DND-41 (cell line): ENCODE data around the gene VPS37C.

Experiments used
- ATAC-seq: fragments of 200-7000 bp; cut with Tn5 transposase; 3 replicates; pipeline ENCODE4 v1.9.1; 2021; ENCODE audit warnings: low read depth; ENCODE audit not compliant: insufficient read depth
- DNase-seq: peaks from one replicate; pipeline ENCODE4 v3.0.0-alpha.2; 2020
- H2AFZ ChIP-seq: 2 replicates; pipeline ENCODE4 v1.6.0; 2012; ENCODE audit warnings: low read depth, low read length
- H3K27ac ChIP-seq: 2 replicates; pipeline ENCODE4 v1.5.1; 2012; ENCODE audit warnings: low read length, inconsistent platforms
- H3K27me3 ChIP-seq: fragments of 200-600 bp; sonication (generic); 2 replicates; pipeline ENCODE4 v1.6.0; 2012; ENCODE audit warnings: low read length, mild to moderate bottlenecking, inconsistent platforms; ENCODE audit not compliant: insufficient read depth, poor library complexity
- H3K36me3 ChIP-seq: 2 replicates; pipeline ENCODE4 v1.5.1; 2012; ENCODE audit warnings: low read length, inconsistent platforms; ENCODE audit not compliant: insufficient read depth
- H3K4me1 ChIP-seq: 2 replicates; pipeline ENCODE4 v1.5.1; 2012; ENCODE audit warnings: mild to moderate bottlenecking, low read length; ENCODE audit not compliant: insufficient read depth
- H3K4me2 ChIP-seq: 2 replicates; pipeline ENCODE4 v1.6.0; 2012; ENCODE audit warnings: mild to moderate bottlenecking, moderate library complexity, low read length, inconsistent platforms; ENCODE audit not compliant: insufficient read depth
- H3K4me3 ChIP-seq, 2 experiments: fragments of 200-600 bp in 1 of 2; shearing (Covaris generic) in 1 of 2; 2 replicates each; pipeline ENCODE4 v1.5.1; 2012 to 2016; ENCODE audit warnings: inconsistent platforms in 2 of 2, low read length in 2 of 2, mild to moderate bottlenecking in 2 of 2, low read depth in 1 of 2, moderate library complexity in 1 of 2
- H3K79me2 ChIP-seq: 2 replicates; pipeline ENCODE4 v1.6.0; 2012; ENCODE audit warnings: low read length, inconsistent platforms; ENCODE audit not compliant: insufficient read depth
- H3K9ac ChIP-seq: 2 replicates; pipeline ENCODE4 v1.6.0; 2012; ENCODE audit warnings: low read depth, mild to moderate bottlenecking, inconsistent platforms, low read length, moderate library complexity
- H3K9me3 ChIP-seq: 2 replicates; pipeline ENCODE4 v1.5.1; 2012; ENCODE audit warnings: low read length, moderate library complexity, mild to moderate bottlenecking, inconsistent platforms; ENCODE audit not compliant: insufficient read depth, severe bottlenecking
- H4K20me1 ChIP-seq: 2 replicates; pipeline ENCODE4 v1.6.0; 2012; ENCODE audit warnings: low read length; ENCODE audit not compliant: insufficient read depth
- CTCF ChIP-seq: IDR thresholded peaks from 2 replicates; pipeline ENCODE4 v1.5.1; 2012; ENCODE audit warnings: borderline replicate concordance, low read length, moderate library complexity, mild to moderate bottlenecking; ENCODE audit not compliant: poor library complexity, severe bottlenecking; ENCODE audit errors: extremely low read depth
- EZH2 ChIP-seq: IDR thresholded peaks from 3 replicates; pipeline ENCODE4 v1.6.1; 2012; ENCODE audit warnings: borderline replicate concordance, low read depth, mild to moderate bottlenecking, moderate library complexity, low read length, inconsistent platforms; ENCODE audit not compliant: severe bottlenecking

VPS37C gene

DNA sequence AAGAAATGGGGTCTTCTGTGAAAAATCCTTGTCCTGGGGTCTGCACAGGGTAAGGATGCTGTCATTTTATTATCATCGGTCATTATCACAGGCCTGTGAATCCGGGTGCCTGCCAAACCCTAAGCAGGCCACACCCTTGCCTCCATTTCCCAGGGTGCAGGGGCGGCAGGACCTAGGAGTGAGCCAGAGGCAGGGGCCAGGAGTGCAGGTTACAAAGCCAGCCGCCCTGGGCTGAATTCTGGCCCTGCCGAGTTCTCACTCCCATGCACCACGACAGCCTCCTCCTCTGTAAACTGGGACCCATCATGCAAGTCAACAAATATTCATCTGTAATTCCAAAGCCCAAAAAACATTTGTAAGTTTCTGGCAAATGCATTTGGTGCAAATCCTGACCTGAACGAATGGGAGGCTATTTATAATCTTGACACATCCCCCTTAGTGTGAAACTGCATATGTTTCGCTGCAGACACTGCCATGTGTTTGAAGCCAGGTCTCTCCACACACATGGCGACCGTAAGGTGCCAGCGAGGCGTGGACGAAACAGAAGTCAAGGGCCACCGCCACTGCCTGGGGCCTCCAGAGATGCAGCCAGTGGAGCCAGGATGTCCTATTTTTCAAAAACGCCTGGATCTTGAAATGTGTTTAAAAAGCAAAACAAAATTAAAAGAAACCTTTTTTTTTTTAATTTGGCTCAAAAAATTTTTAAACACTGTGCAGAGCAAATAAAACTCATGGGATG, 52.2 kb downstream of the VPS37C start:
- Histone ChIP-seq H3K9me3 (no peaks in the 10 kb centered on the region), H3K79me2 (no peaks in the 10 kb centered on the region), H3K4me3 (no peak overlapping the region), H3K4me1 (no peaks in the 10 kb centered on the region), H2AFZ (no peak overlapping the region), H3K9ac (no peak overlapping the region), H3K27me3 (no peaks in the 10 kb centered on the region), H4K20me1 (no peaks in the 10 kb centered on the region), H3K27ac (no peak overlapping the region), H3K36me3 (no peaks in the 10 kb centered on the region), H3K4me2 (no peak overlapping the region)
- no peak for TF ChIP-seq CTCF
- TF ChIP-seq EZH2 = no peak
- ATAC-seq (no peak), DNase-seq (no peak)

- Histone ChIP-seq H3K9ac (no peak overlapping the region), H3K27ac (no peak overlapping the region), H2AFZ (no peak overlapping the region), H3K4me3 (no peak overlapping the region), H3K9me3 (no peaks in the 10 kb centered on the region), H4K20me1 (no peaks in the 10 kb centered on the region), H3K27me3 (no peaks in the 10 kb centered on the region), H3K36me3 (no peaks in the 10 kb centered on the region), H3K4me1 (no peaks in the 10 kb centered on the region), H3K4me2 (no peak overlapping the region), H3K79me2 (no peaks in the 10 kb centered on the region)
- ATAC-seq = no peak
- TF ChIP-seq CTCF (no peak), EZH2 (no peak)
- DNase-seq = no peak
These were observed 53.3 kb downstream of the VPS37C start for GRCh38 chr11:61107888-61108287.

- H2AFZ ChIP-seq = no peak overlapping the region
- no peak overlapping the region for H3K4me2 ChIP-seq
- no peaks in the 10 kb centered on the region for H3K36me3 ChIP-seq
- DNase-seq (no peak), ATAC-seq (no peak)
- H4K20me1 ChIP-seq = no peaks in the 10 kb centered on the region
- no peak for TF ChIP-seq EZH2
- TF ChIP-seq CTCF = no peak
- no peaks in the 10 kb centered on the region for H3K9me3 ChIP-seq
- H3K9ac ChIP-seq = no peak overlapping the region
- H3K79me2 ChIP-seq = no peaks in the 10 kb centered on the region
- no peak overlapping the region for H3K4me3 ChIP-seq
- no peaks in the 10 kb centered on the region for H3K4me1 ChIP-seq
- H3K27me3 ChIP-seq = no peaks in the 10 kb centered on the region
- H3K27ac ChIP-seq = no peak overlapping the region
These were observed 54.2 kb downstream of the VPS37C start for GRCh38 chr11:61106894-61107470.
